SH-SY5Y (cell line): ENCODE measurements around the gene NECAB2.

ENCODE experiments used
- GATA2 ChIP-seq: IDR thresholded peaks from 2 replicates; pipeline ENCODE4 v1.6.1; 2011; ENCODE audit warnings: mild to moderate bottlenecking, low read depth, low read length
- GATA3 ChIP-seq: IDR thresholded peaks from 2 replicates; pipeline ENCODE4 v1.6.1; 2011; ENCODE audit warnings: low read depth, mild to moderate bottlenecking, low read length, moderate library complexity

- no peak for TF ChIP-seq GATA3
- TF ChIP-seq GATA2, result no peak
Observed at GRCh38 chr16:84045818-84046470, 77.9 kb downstream of the NECAB2 start.
